Common myeloid progenitor, CD34-positive (primary cell): ENCODE measurements around the gene PIK3R1.

ENCODE experiments used
- CTCF ChIA-PET: fragments of 350-600 bp; sonication (Branson Sonifier 250); formaldehyde crosslinking; loops from one replicate; lab custom pipeline; 2021; ENCODE audit warnings: antibody characterized with exemption; lab: Charles Lee
- POLR2A ChIA-PET: fragments of 350-600 bp; sonication (Branson Sonifier 250); formaldehyde crosslinking; loops from one replicate; lab custom pipeline; 2021; ENCODE audit warnings: antibody characterized with exemption; lab: Charles Lee
- DNase-seq, 3 donors: peaks; one replicate each; pipeline versions ENCODE4 v3.0.0 to v3.0.0-alpha.2; 2013
- H3K27ac ChIP-seq, 2 experiments: 1 replicate in 1 of 2; 2 replicates in 1 of 2; pipeline ENCODE4 v1.7.0; 2013; ENCODE audit warnings: inconsistent platforms in 2 of 2, low read length in 2 of 2, mild to moderate bottlenecking in 2 of 2, low read depth in 1 of 2, moderate library complexity in 1 of 2; ENCODE audit not compliant: severe bottlenecking in 2 of 2, insufficient read depth in 1 of 2, poor library complexity in 1 of 2
- H3K27me3 ChIP-seq, 5 experiments: replicated peaks in 2 of 5; 1 replicate in 3 of 5; 2 replicates in 2 of 5; pipeline versions ENCODE4 v1.6.1 to v1.7.0; 2013; ENCODE audit warnings: low read length in 4 of 5, mild to moderate bottlenecking in 2 of 5, moderate library complexity in 2 of 5, inconsistent platforms in 1 of 5; ENCODE audit not compliant: insufficient read depth in 5 of 5, control insufficient read depth in 4 of 5
- H3K36me3 ChIP-seq, 4 experiments: 1 replicate in 2 of 4; 2 replicates in 2 of 4; pipeline versions ENCODE4 v1.6.1 to v1.7.0; 2013; ENCODE audit warnings: low read length in 3 of 4, control low read depth in 1 of 4, mild to moderate bottlenecking in 1 of 4; ENCODE audit not compliant: control insufficient read depth in 4 of 4, insufficient read depth in 4 of 4
- H3K4me1 ChIP-seq, 4 experiments: 1 replicate in 3 of 4; 2 replicates in 1 of 4; pipeline versions ENCODE4 v1.6.1 to v1.7.1; 2013; ENCODE audit warnings: low read length in 3 of 4, mild to moderate bottlenecking in 3 of 4, control low read depth in 1 of 4, inconsistent platforms in 1 of 4, moderate library complexity in 1 of 4; ENCODE audit not compliant: control insufficient read depth in 4 of 4, insufficient read depth in 4 of 4; ENCODE audit errors: control extremely low read depth in 1 of 4
- H3K4me3 ChIP-seq, 7 experiments: 1 replicate in 4 of 7; 2 replicates in 3 of 7; pipeline versions ENCODE4 v1.5.1 to v1.7.0; 2013; ENCODE audit warnings: mild to moderate bottlenecking in 7 of 7, low read length in 6 of 7, moderate library complexity in 6 of 7, inconsistent platforms in 2 of 7, low read depth in 2 of 7, control low read depth in 1 of 7; ENCODE audit not compliant: insufficient read depth in 4 of 7, control insufficient read depth in 1 of 7; ENCODE audit errors: extremely low read depth in 1 of 7
- H3K9me3 ChIP-seq, 5 experiments: 1 replicate in 4 of 5; 2 replicates in 1 of 5; pipeline versions ENCODE4 v1.6.1 to v1.7.1; 2013; ENCODE audit warnings: low read length in 4 of 5, mild to moderate bottlenecking in 2 of 5, inconsistent platforms in 1 of 5, low read depth in 1 of 5, moderate library complexity in 1 of 5; ENCODE audit not compliant: control insufficient read depth in 4 of 5, insufficient read depth in 2 of 5; ENCODE audit errors: control extremely low read depth in 1 of 5
- WGBS: methylation state at CpG from one replicate; pipeline ENCODE4 v1.1.5; 2013; ENCODE audit not compliant: insufficient coverage; 5-methylcytosine and 5-hydroxymethylcytosine counted together

Gene PIK3R1

GRCh38 chr5:68176253-68176652 is 39.3 kb upstream of the PIK3R1 start:
- ChIA-PET CTCF (no interaction called here), POLR2A (no interaction called here)
- no peaks in the 10 kb centered on the region for H3K27me3 ChIP-seq
- WGBS = 97% methylated on average over 4 of the region's 6 CpGs
- no peak overlapping the region for H3K27ac ChIP-seq
- DNase-seq = no peak
- H3K9me3 ChIP-seq = no peaks in the 10 kb centered on the region
- no peaks in the 10 kb centered on the region for H3K36me3 ChIP-seq
- no peaks in the 10 kb centered on the region for H3K4me1 ChIP-seq
- H3K4me3 ChIP-seq = no peak overlapping the region

GRCh38 chr5:68176802-68177479 is 38.6 kb upstream of the PIK3R1 start:
- no peaks in the 10 kb centered on the region for H3K27me3 ChIP-seq
- H3K4me1 ChIP-seq = no peaks in the 10 kb centered on the region
- H3K36me3 ChIP-seq = no peaks in the 10 kb centered on the region
- DNase-seq = no peak
- no peak overlapping the region for H3K4me3 ChIP-seq
- ChIA-PET POLR2A (no interaction called here), CTCF (no interaction called here)
- no peaks in the 10 kb centered on the region for H3K9me3 ChIP-seq
- WGBS = 100% methylated on average over 4 of the region's 7 CpGs
- no peak overlapping the region for H3K27ac ChIP-seq

GRCh38 chr5:68177676-68178075 is 37.9 kb upstream of the PIK3R1 start:
- WGBS = 91% methylated on average over 6 of the region's 11 CpGs
- POLR2A ChIA-PET = no interaction called here
- peaks cover 0 to 2% (median 0%) of the 10 kb centered on the region in 4 experiments for H3K4me1 ChIP-seq
- CTCF ChIA-PET = no interaction called here
- no peaks in the 10 kb centered on the region for H3K36me3 ChIP-seq
- H3K27me3 ChIP-seq = no peaks in the 10 kb centered on the region
- no peak for DNase-seq
- no peak overlapping the region for H3K4me3 ChIP-seq
- H3K9me3 ChIP-seq = no peaks in the 10 kb centered on the region
- no peak overlapping the region for H3K27ac ChIP-seq

GRCh38 chr5:68178579-68178978 is 37.0 kb upstream of the PIK3R1 start:
- no peak for DNase-seq
- ChIA-PET CTCF (no interaction called here), POLR2A (no interaction called here)
- no peak overlapping the region for H3K4me3 ChIP-seq
- H3K9me3 ChIP-seq = no peaks in the 10 kb centered on the region
- H3K27ac ChIP-seq = no peak overlapping the region
- no CpG with 5 or more reads among the region's 2 CpGs for WGBS
- no peaks in the 10 kb centered on the region for H3K36me3 ChIP-seq
- no peaks in the 10 kb centered on the region for H3K27me3 ChIP-seq
- H3K4me1 ChIP-seq = peaks cover 0 to 6% (median 0%) of the 10 kb centered on the region in 4 experiments

GRCh38 chr5:68180121-68181038 is 35.2 kb upstream of the PIK3R1 start:
- no peak for DNase-seq
- POLR2A ChIA-PET = no interaction called here
- Histone ChIP-seq H3K27me3 (no peaks in the 10 kb centered on the region), H3K36me3 (no peaks in the 10 kb centered on the region), H3K4me1 (peaks cover 0 to 6% (median 0%) of the 10 kb centered on the region in 4 experiments), H3K9me3 (no peaks in the 10 kb centered on the region), H3K27ac (no peak overlapping the region), H3K4me3 (no peak overlapping the region)
- CTCF ChIA-PET = interaction anchor here (1.3 kb wide), 1 partner anchor 12 kb away, joined by 5 read pairs; no protein-coding TSS in a partner anchor

GRCh38 chr5:68181039-68181599 is 34.4 kb upstream of the PIK3R1 start:
- ChIA-PET CTCF (no interaction called here), POLR2A (no interaction called here)
- Histone ChIP-seq H3K36me3 (no peaks in the 10 kb centered on the region), H3K9me3 (no peaks in the 10 kb centered on the region), H3K4me3 (no peak overlapping the region), H3K27ac (no peak overlapping the region), H3K4me1 (peaks cover 0 to 6% (median 0%) of the 10 kb centered on the region in 4 experiments), H3K27me3 (no peaks in the 10 kb centered on the region)
- WGBS = 94% methylated on average over 2 of the region's 3 CpGs
- no peak for DNase-seq

- no peak overlapping the region for H3K4me3 ChIP-seq
- WGBS = 100% methylated on average over 2 of the region's 2 CpGs
- H3K4me1 ChIP-seq = peaks cover 0 to 6% (median 0%) of the 10 kb centered on the region in 4 experiments
- no peak overlapping the region for H3K27ac ChIP-seq
- no peak for DNase-seq
- no peaks in the 10 kb centered on the region for H3K27me3 ChIP-seq
- H3K36me3 ChIP-seq = no peaks in the 10 kb centered on the region
- ChIA-PET POLR2A (no interaction called here), CTCF (no interaction called here)
- H3K9me3 ChIP-seq = no peaks in the 10 kb centered on the region
These were observed 33.5 kb upstream of the PIK3R1 start for GRCh38 chr5:68182094-68182493.
